ENCODE measurements around the gene MAP7D2. TPM values are rescaled to one million over a fixed set of nuclear protein-coding genes. Genes with fewer than 3 reads are reported as not detected.

MAP7D2 gene
- total RNA-seq, 1 donor from 2014 or later: 0.98 TPM

DNA sequence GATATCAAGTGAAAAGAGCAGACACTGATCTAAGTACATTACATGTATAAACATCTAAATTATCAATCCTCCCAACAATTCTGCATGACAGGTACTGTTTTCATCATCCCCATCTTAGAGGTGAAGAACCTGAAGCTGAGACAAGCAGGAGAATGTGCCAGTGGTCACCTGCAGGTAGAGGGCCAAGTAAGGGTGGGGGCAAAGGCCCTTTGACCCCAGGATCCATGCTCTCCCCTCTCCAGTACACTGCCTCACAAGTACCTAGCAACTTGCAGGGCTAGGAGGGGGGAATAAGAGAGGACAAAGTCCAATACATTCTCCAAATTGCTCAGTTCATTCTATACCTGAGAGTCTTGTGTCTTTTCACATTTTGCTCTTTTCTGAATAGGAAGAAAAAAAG is 8.3 kb upstream of the MAP7D2 start:
- intact Hi-C loops (cut with DNase I): no loop called here
- TF ChIP-seq POLR2AphosphoS5 (IDR thresholded peaks at IDR 0.05; ENCODE audit: insufficient read depth in 1 of 2, low read depth in 1 of 2) (no peak), POLR2A (IDR thresholded peaks at IDR 0.05) (no peak)
- TF ChIP-seq, protein P1, sequence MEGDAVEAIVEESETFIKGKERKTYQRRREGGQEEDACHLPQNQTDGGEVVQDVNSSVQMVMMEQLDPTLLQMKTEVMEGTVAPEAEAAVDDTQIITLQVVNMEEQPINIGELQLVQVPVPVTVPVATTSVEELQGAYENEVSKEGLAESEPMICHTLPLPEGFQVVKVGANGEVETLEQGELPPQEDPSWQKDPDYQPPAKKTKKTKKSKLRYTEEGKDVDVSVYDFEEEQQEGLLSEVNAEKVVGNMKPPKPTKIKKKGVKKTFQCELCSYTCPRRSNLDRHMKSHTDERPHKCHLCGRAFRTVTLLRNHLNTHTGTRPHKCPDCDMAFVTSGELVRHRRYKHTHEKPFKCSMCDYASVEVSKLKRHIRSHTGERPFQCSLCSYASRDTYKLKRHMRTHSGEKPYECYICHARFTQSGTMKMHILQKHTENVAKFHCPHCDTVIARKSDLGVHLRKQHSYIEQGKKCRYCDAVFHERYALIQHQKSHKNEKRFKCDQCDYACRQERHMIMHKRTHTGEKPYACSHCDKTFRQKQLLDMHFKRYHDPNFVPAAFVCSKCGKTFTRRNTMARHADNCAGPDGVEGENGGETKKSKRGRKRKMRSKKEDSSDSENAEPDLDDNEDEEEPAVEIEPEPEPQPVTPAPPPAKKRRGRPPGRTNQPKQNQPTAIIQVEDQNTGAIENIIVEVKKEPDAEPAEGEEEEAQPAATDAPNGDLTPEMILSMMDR (IDR thresholded peaks at IDR 0.05): no peak
- no peak for DNase-seq (ENCODE audit: extremely low spot score in 2 of 2)
- H3K4me3 ChIP-seq: no peak overlapping the region
- no peaks in the 10 kb centered on the region for H3K9me3 ChIP-seq
- peaks cover 11% of the 10 kb centered on the region for H3K4me1 ChIP-seq
- H3K36me3 ChIP-seq: peaks cover 4 to 23% of the 10 kb centered on the region in 2 donors
- no peak overlapping the region for H3K27ac ChIP-seq
- no peaks in the 10 kb centered on the region for H3K27me3 ChIP-seq

DNA sequence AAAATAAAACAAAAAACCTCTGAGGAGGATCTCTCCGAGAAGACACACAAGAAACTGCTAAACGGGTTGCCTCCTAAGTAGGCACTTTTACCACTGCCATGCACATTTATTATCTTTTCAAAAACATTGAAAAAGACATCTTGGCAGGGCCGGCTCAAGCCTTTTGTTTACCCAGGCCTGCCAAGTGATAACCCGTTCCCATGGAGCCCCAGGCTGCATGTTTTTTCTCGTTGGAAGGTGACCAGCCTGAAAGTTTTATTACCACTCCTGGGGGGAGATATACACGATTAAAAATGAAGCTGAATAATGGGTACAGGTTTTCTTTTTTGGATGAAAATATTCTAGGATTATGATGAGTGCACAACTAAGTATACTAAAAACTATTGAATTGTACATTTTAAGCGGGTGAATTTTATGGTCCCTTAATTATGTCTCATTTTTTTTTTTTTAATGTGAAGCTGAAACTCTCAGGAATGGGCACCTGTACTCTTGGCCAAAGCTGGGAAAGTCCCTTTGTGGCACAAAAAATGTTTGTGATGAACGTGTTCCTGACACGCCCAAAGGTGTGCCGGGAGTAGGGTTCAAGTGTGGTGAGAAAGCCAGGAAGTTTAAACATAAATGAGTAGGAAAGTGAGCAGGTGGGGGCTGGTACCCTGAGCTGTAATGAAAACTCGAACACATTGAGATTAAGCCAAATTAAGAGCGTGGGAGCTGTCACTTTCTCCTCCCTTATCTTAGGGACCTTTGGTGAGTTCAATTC is 1.5 kb upstream of the MAP7D2 start:
- no peaks in the 10 kb centered on the region for H3K9me3 ChIP-seq
- intact Hi-C loops (cut with DNase I): no loop called here

DNA sequence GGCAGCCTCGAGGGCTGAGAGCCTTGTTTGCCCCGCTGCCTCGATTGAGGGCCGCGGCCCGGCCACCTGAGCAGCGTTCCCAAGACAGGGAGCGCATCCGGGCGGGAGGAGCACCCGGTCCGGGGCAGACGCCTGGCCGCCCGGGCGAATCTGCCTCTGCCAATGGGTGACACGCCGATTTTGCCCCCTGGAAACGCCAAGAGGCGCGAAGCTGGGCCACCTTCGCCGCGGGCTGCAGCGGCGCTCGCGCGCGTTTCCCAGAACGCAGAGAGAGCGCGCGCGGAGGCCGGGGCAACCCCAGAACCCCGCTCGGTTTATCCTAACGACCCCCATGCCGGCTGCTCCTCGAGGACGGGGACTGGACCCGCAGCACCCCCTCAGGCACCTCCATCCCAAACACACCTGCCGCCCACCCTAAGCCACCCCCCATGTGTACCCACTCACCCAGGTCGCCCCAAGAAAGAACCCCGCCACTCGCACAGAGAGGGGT is 575 bp downstream of the MAP7D2 start:
- Histone ChIP-seq H3K36me3 (no peaks in the 10 kb centered on the region), H3K27ac (no peak overlapping the region), H3K4me3 (peak overlapping the region; percentile 20 to 25), H3K9me3 (no peaks in the 10 kb centered on the region), H3K4me1 (no peaks in the 10 kb centered on the region), H3K27me3 (no peaks in the 10 kb centered on the region)
- intact Hi-C loops (cut with DNase I): no loop called here
- no peak for DNase-seq (ENCODE audit: extremely low spot score in 2 of 2)
- TF ChIP-seq, protein P1 (IDR thresholded peaks at IDR 0.05): no peak
- no peak for TF ChIP-seq POLR2AphosphoS5 (IDR thresholded peaks at IDR 0.05; ENCODE audit: insufficient read depth in 1 of 2, low read depth in 1 of 2)
- no peak for TF ChIP-seq POLR2A (IDR thresholded peaks at IDR 0.05)

More for the DNA sequence above, 1.5 kb upstream of the MAP7D2 start:
- Histone ChIP-seq H3K4me3 (no peak overlapping the region), H3K27ac (no peak overlapping the region), H3K4me1 (no peaks in the 10 kb centered on the region), H3K27me3 (no peaks in the 10 kb centered on the region), H3K36me3 (no peaks in the 10 kb centered on the region)
- no peak for DNase-seq (ENCODE audit: extremely low spot score in 2 of 2)
- TF ChIP-seq POLR2AphosphoS5 (IDR thresholded peaks at IDR 0.05; ENCODE audit: insufficient read depth in 1 of 2, low read depth in 1 of 2): no peak
- TF ChIP-seq, protein P1 (IDR thresholded peaks at IDR 0.05): no peak
- TF ChIP-seq POLR2A (IDR thresholded peaks at IDR 0.05): no peak

DNA sequence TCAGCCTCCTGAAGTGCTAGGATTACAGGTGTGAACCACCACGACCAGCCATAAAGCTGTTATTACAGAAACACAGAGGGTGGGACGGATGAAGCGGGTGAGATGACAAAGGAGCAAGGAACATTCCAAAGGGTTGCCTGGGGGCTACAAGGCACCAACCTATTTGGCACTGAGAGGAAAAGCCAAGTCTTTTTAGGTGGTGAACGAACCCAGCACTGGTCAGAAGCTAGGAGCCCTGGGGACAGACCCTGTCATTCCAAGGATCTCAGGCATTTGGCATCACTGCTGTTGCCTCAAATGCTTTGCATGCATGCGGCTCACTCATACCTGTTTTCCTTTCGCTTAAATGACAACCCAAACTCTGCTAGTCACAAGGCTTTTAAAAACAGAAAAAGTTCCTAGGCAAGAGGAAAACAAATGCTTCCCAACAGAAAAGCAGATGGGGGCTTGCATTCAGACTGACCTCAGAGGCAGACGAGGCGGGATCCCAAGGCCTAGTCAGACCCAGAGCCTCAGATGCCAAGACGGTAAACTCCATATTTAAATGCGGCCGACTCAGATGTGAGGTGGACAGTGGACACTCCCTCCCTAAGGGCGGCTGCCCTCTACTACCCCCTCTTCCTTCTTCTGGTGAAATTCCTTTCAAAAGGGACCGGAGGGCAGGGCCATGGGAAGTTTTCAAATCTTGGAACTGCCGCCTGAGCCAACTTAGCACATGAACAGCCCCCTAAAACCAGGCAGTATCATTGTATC is 4.5 kb downstream of the MAP7D2 start:
- TF ChIP-seq, protein P1 (IDR thresholded peaks at IDR 0.05): no peak
- TF ChIP-seq POLR2A (IDR thresholded peaks at IDR 0.05) (no peak), POLR2AphosphoS5 (IDR thresholded peaks at IDR 0.05; ENCODE audit: insufficient read depth in 1 of 2, low read depth in 1 of 2) (no peak)
- Histone ChIP-seq H3K36me3 (no peaks in the 10 kb centered on the region), H3K27me3 (no peaks in the 10 kb centered on the region), H3K9me3 (no peaks in the 10 kb centered on the region), H3K4me3 (no peak overlapping the region), H3K4me1 (no peaks in the 10 kb centered on the region), H3K27ac (no peak overlapping the region)
- DNase-seq (ENCODE audit: extremely low spot score in 2 of 2): no peak
- intact Hi-C loops (cut with DNase I): no loop called here
